ENCODE data around the gene TMEM42.

The TMEM42 gene

DNA sequence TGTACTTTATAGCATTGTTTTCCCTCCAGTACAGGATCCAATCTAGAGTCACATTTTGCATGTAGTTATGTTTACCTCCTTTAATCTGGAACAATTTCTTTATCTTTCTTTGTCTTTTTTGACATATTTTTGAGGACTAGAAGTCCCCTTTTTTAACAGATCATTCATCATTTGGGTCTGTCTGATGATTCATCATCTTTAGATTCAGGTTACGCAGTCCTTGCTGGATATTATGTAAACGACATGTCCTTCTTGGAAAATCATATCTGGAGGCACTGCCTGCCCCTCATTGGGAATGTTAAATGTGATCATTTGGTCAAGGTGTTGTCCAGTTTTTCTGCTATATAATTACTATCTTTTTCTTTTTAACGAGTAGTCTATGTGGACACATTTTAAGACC is 31.0 kb downstream of the TMEM42 start:
- no peaks in the 10 kb centered on the region for H3K27me3 ChIP-seq
- TF ChIP-seq, protein P1, sequence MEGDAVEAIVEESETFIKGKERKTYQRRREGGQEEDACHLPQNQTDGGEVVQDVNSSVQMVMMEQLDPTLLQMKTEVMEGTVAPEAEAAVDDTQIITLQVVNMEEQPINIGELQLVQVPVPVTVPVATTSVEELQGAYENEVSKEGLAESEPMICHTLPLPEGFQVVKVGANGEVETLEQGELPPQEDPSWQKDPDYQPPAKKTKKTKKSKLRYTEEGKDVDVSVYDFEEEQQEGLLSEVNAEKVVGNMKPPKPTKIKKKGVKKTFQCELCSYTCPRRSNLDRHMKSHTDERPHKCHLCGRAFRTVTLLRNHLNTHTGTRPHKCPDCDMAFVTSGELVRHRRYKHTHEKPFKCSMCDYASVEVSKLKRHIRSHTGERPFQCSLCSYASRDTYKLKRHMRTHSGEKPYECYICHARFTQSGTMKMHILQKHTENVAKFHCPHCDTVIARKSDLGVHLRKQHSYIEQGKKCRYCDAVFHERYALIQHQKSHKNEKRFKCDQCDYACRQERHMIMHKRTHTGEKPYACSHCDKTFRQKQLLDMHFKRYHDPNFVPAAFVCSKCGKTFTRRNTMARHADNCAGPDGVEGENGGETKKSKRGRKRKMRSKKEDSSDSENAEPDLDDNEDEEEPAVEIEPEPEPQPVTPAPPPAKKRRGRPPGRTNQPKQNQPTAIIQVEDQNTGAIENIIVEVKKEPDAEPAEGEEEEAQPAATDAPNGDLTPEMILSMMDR (IDR thresholded peaks at IDR 0.05; ENCODE audit: low read depth, low read length), result no peak
- H3K4me3 ChIP-seq (ENCODE audit: low read depth, low read length), result no peak overlapping the region
- no peaks in the 10 kb centered on the region for H3K36me3 ChIP-seq
- no peaks in the 10 kb centered on the region for H3K9me3 ChIP-seq
- no peak for DNase-seq
- no peaks in the 10 kb centered on the region for H3K4me1 ChIP-seq

DNA sequence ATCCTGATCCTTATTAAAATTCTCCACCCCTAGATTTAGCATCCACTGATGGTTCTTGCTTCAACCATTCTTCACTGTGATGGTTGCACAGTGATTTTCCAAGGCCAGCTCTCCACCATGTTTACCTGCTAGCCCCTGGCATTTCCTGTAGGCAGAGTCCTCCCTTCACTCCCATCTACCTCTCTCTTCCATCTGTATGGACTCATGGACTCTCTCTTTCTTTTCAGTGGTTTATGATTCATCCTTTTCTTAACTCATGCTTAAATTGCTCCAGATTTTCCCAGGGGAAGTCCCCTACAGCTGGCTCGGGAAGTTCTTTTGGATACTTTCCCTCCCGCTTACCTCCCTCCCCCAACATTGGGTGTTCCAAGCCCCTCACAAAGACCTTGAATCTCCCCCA is 31.4 kb downstream of the TMEM42 start:
- no peaks in the 10 kb centered on the region for H3K36me3 ChIP-seq
- H3K9me3 ChIP-seq, result no peaks in the 10 kb centered on the region
- H3K27me3 ChIP-seq, result no peaks in the 10 kb centered on the region
- no peaks in the 10 kb centered on the region for H3K4me1 ChIP-seq
- DNase-seq, result no peak
- H3K4me3 ChIP-seq (ENCODE audit: low read depth, low read length), result no peak overlapping the region
- TF ChIP-seq, protein P1 (IDR thresholded peaks at IDR 0.05; ENCODE audit: low read depth, low read length), result no peak

DNA sequence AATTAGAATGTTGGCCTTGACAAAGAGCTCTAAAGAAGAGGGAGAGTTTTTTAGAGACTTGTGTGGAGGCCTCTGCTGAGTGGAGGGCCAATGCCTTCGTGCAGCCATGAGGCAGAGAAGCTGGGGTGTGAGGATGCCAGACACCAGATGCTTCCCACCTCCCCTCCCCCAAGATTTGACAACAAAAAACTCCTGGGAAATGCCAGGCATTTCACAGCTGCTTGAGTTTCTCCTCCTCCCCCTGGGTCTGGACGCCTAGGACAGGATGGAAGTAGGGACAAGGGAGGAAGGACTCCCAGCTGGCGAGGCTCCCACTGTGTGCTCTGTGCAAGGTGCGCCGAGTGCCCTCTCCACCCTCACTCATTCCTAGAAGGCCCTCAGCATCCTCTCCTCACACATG is 32.8 kb downstream of the TMEM42 start:
- H3K4me1 ChIP-seq, result no peaks in the 10 kb centered on the region
- no peak overlapping the region for H3K4me3 ChIP-seq (ENCODE audit: low read depth, low read length)
- DNase-seq, result no peak
- no peaks in the 10 kb centered on the region for H3K9me3 ChIP-seq
- no peaks in the 10 kb centered on the region for H3K36me3 ChIP-seq
- no peaks in the 10 kb centered on the region for H3K27me3 ChIP-seq
- TF ChIP-seq, protein P1 (IDR thresholded peaks at IDR 0.05; ENCODE audit: low read depth, low read length), result no peak

DNA sequence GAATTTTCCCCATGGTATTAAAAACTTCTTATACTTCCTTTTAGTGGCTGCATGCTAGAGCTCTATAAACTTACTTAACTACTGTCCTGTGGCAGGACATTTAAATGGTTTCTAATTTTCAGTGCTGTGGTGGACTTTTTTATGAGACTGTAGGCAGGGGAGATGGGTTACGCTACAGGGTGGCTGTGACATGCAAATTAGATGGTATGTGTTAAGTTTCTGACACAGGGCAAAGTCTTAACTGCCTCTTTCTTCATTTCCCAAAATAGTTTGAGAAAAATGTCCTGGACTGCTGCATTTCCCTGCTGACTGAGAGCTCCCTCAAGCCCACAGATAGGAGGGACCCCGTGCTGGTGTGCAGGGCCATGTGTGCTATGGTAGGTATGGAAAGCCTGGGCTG is 34.7 kb downstream of the TMEM42 start:
- H3K4me1 ChIP-seq, result no peaks in the 10 kb centered on the region
- no peak for DNase-seq

DNA sequence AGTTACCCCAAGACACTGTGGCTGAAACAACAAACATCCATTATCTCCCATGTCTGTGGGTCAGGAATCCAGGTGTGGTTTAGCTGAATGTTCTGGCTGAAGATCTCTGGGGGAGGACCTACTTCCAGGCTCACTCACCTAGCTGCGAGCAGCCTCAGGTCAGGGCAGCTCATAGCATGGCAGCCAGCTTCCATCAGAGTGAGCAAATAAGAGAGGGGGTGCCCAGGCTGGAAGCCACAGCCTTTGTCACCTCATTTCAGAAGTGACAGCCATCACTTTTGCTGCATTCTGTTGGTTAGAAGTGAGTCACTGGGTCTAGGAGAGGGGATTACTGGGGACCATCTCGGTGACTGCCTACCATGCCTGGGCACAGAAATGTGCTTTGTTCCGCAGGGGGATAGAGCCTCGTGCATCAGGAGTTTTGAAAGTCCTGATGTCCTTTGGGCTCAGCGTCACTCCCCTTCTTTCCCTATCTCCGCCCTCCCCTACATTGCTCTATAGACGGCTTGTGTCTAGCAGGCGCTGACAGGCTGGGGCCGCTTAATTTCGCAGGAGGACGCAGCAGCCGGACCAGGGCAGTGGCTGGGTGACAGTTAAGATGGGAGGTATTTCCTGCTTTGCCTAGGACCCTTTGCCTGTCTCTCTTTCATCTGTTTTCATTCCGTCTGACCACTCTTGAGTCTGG is 38.1 kb downstream of the TMEM42 start:
- H3K27me3 ChIP-seq, result no peaks in the 10 kb centered on the region
- H3K9me3 ChIP-seq, result no peaks in the 10 kb centered on the region
- no peaks in the 10 kb centered on the region for H3K4me1 ChIP-seq
- no peak overlapping the region for H3K4me3 ChIP-seq (ENCODE audit: low read depth, low read length)
- H3K36me3 ChIP-seq, result no peaks in the 10 kb centered on the region
- TF ChIP-seq, protein P1 (IDR thresholded peaks at IDR 0.05; ENCODE audit: low read depth, low read length), result no peak
- no peak for DNase-seq

More for the DNA sequence above, 34.7 kb downstream of the TMEM42 start:
- H3K36me3 ChIP-seq, result no peaks in the 10 kb centered on the region
- no peak overlapping the region for H3K4me3 ChIP-seq (ENCODE audit: low read depth, low read length)
- H3K9me3 ChIP-seq, result no peaks in the 10 kb centered on the region
- TF ChIP-seq, protein P1 (IDR thresholded peaks at IDR 0.05; ENCODE audit: low read depth, low read length), result no peak
- H3K27me3 ChIP-seq, result no peaks in the 10 kb centered on the region

DNA sequence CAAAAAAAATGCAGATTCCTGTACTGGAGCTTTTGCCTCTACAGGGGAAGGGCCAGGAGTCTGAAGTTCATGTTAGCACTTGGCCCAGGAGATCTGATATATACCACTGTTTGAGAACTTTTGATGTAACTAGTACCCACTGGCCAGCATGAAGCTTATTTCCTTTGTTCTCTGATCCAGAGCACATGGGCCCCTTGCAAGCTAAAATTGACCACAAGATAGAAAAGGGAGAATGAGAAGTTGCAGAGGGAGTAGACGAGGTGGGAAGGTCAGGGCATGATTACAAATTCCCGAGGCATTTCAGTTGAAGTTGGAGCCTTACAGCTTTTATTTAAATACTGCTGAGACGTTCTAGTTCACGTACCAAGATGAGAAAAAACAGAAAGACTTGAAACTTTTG is 40.9 kb downstream of the TMEM42 start:
- no peak overlapping the region for H3K4me3 ChIP-seq (ENCODE audit: low read depth, low read length)
- H3K9me3 ChIP-seq, result no peaks in the 10 kb centered on the region
- no peaks in the 10 kb centered on the region for H3K27me3 ChIP-seq
- no peak for DNase-seq
- TF ChIP-seq, protein P1 (IDR thresholded peaks at IDR 0.05; ENCODE audit: low read depth, low read length), result no peak
- no peaks in the 10 kb centered on the region for H3K36me3 ChIP-seq
- H3K4me1 ChIP-seq, result no peaks in the 10 kb centered on the region

All from BE2C (cell line).